Colon (tissue), 2 donors: ENCODE measurements around the gene NEB.

Source experiments
- FAIRE-seq: peaks from 2 replicates; lab custom pipeline; 2012; peaks lifted over from hg19 to GRCh38; lab: Jason Lieb, UNC
- donor health status: control.
- donor health status: control.

Gene NEB

GRCh38 chr2:151733771-151734672, at the start of gene NEB:
Gene NEB, minus strand, starts transcription at chr2:151734476. Its CDS starts 1,320 bp downstream, at chr2:151733156.
- no peak for FAIRE-seq

- FAIRE-seq: no peak
These were observed 48.9 kb upstream of the NEB start for GRCh38 chr2:151783133-151783520.

GRCh38 chr2:151782378-151783132, 48.3 kb upstream of the NEB start:
- no peak for FAIRE-seq

GRCh38 chr2:151781642-151782041, 47.4 kb upstream of the NEB start:
- FAIRE-seq: no peak

GRCh38 chr2:151780938-151781337, 46.7 kb upstream of the NEB start:
- no peak for FAIRE-seq

GRCh38 chr2:151777935-151778334, 43.7 kb upstream of the NEB start:
- no peak for FAIRE-seq

GRCh38 chr2:151777487-151777886, 43.2 kb upstream of the NEB start:
- no peak for FAIRE-seq

GRCh38 chr2:151776367-151776766, 42.1 kb upstream of the NEB start:
- FAIRE-seq: no peak

- FAIRE-seq: no peak
These were observed 40.9 kb upstream of the NEB start for GRCh38 chr2:151775057-151775740.

- no peak for FAIRE-seq
These were observed 40.2 kb upstream of the NEB start for GRCh38 chr2:151774506-151774905.

- no peak for FAIRE-seq
These were observed 37.5 kb upstream of the NEB start for GRCh38 chr2:151771599-151772358.

- no peak for FAIRE-seq
These were observed 36.7 kb upstream of the NEB start for GRCh38 chr2:151770995-151771394.

GRCh38 chr2:151769606-151770005, 35.3 kb upstream of the NEB start:
- no peak for FAIRE-seq

- no peak for FAIRE-seq
These were observed 33.3 kb upstream of the NEB start for GRCh38 chr2:151767536-151767935.

- no peak for FAIRE-seq
These were observed 32.3 kb upstream of the NEB start for GRCh38 chr2:151766437-151767153.

- no peak for FAIRE-seq
These were observed 31.6 kb upstream of the NEB start for GRCh38 chr2:151765760-151766410.

- no peak for FAIRE-seq
These were observed 28.4 kb upstream of the NEB start for GRCh38 chr2:151762694-151763093.

- no peak for FAIRE-seq
These were observed 27.4 kb upstream of the NEB start for GRCh38 chr2:151761687-151762086.

- FAIRE-seq: no peak
These were observed 26.9 kb upstream of the NEB start for GRCh38 chr2:151761193-151761592.

- no peak for FAIRE-seq
These were observed 25.9 kb upstream of the NEB start for GRCh38 chr2:151760139-151760650.

GRCh38 chr2:151758744-151759143, 24.5 kb upstream of the NEB start:
- FAIRE-seq: no peak
